HL-60 (cell line): Measurements from ENCODE around the gene ENPP7.

Experiments used
- CTCF ChIP-seq: IDR thresholded peaks from one replicate; pipeline ENCODE4 v1.5.1; 2011; ENCODE audit warnings: low read length, control low read depth, inconsistent platforms; ENCODE audit not compliant: insufficient read depth
- GABPA ChIP-seq: IDR thresholded peaks from 2 replicates; pipeline ENCODE4 v1.6.1; 2012; ENCODE audit warnings: low read depth
- POLR2AphosphoS5 ChIP-seq: IDR thresholded peaks from 2 replicates; pipeline ENCODE4 v1.6.1; 2012; ENCODE audit warnings: low read depth
- REST ChIP-seq: IDR thresholded peaks from 2 replicates; pipeline ENCODE4 v1.6.1; 2012; ENCODE audit warnings: low read depth; ENCODE audit not compliant: insufficient replicate concordance

- TF ChIP-seq CTCF (no peak), POLR2AphosphoS5 (no peak), GABPA (no peak), REST (no peak)
Measured at GRCh38 chr17:79750650-79751545, 20.2 kb downstream of the ENPP7 start.
